Mesenteric fat pad (tissue), 1 donor: ENCODE results near the gene TMEM140. TPM values are rescaled to one million over a fixed set of nuclear protein-coding genes. Genes with fewer than 3 reads are reported as not detected.

Experiments used
- DNase-seq: peaks from one replicate; pipeline ENCODE4 v3.0.0-alpha.2; 2020; ENCODE audit warnings: low spot score
- total RNA-seq: library from RNA; stranded (reverse); fragmentation: NEBNext Ultra II Directional; extraction: Animal tissue kit (Norgen Biotek cat#: 25700); gene quantifications from one replicate; pipeline ENCODE4 v1.2.1, GENCODE V29; 2021
- donor health status: DM: yes; HTN: yes; CAD: no.

The TMEM140 gene
- total RNA-seq, 1 donor from 2014 or later: 55.5 TPM

DNA sequence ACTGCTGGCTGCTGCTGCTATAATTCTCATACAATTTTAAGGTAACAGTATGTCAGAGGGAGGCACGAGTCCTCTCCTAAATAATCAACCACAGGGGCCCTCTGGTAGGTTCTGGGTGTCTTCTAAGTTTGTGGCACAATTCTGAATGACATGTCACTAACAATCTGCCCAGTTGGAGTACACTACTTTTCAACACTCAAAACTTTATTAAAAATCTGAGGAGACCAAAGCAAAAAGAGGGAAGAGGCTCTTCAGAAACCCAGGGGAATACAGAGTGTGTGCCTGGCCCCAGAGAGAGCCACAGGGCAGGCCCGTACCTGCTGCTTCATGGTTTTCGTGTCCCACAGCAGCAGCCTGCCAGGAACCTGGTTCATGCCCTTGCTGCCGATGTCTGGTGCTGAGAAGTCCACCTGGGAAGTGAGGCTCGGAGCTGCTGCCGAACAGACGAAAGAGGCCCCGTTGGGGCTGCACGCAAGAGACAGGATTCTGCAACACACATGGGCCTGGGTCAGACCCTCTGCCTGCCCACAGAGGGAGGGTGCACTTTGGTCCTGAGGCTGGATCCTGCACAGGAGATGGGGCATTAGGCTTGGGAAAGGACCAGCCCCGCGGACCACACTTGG is 45.2 kb downstream of the TMEM140 start:
- DNase-seq: no peak

DNA sequence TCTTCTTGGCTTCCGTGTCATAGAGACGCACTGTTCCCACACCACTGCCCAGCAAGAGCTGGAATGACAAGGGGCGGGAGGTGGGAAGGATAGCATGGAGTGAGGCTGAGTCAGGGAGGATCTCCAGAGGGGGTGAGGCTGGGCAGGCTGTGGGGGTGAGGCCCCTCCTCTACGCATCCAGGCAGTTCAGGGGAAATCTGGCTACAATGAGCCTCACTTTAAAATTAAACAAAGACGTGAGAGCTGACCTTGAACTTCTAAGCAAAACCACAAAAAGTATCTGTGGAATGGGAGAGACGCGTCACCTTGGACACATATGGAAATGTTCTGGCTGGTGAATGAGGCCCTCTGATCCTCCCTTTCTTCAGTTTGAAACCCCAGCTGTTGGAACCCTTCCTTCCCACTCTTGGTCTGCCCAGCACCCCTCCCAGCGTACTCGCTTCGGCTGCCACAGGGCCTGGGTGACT is 45.8 kb downstream of the TMEM140 start:
- no peak for DNase-seq

DNA sequence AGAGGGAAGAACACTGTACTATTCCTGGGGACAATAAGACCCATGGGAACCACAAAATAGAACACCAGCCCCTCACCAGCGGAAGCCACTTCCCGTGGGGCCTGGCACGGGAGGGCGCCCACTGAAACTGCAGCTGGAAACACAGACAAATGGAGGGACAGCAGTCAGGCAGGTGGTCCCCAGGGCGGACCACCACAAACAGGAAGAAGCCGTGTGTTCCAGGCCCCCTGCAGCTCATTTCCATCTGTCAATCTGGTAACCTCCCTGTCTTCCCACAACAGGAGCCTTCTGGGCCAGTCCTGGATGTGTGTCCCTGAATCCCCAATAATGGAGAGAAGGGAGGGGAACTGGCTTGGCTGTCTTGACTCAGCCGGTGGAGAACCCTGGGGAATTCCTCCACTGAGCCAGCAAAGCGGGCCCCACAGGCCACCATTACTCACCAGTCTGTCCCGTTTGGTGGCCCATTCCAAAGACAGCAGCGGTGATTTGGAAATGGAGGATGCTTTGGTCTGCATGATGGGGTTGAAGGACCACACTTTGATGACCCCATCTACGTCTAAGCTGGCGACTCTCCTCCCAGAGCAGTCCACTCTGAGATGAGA is 46.7 kb downstream of the TMEM140 start:
- DNase-seq: no peak

GRCh38 chr7:135195156-135195555 is 47.3 kb downstream of the TMEM140 start:
- no peak for DNase-seq

GRCh38 chr7:135195968-135196629 is 48.2 kb downstream of the TMEM140 start:
- DNase-seq: no peak

DNA sequence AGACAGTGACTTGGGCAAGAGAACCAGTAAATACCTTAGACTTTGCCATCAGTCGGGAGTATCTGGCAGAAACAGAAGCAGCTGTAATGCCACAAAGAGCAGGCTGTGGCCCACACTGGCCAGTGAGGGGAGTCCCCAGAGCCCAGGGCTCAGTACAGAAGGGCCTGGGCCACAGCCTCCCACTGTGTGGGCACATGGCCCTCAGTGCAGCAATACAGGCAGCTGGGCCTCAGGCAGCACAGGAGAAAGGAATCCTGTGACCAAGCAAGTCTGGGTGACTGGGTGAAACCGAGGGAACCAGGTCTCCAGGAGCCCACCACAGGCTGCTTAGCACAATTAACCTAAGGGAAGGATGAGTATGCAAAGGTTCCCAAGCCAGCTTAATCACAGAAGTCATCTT is 49.5 kb downstream of the TMEM140 start:
- no peak for DNase-seq

GRCh38 chr7:135197906-135198655 is 50.2 kb downstream of the TMEM140 start:
- DNase-seq: no peak

- no peak for DNase-seq
Measured at GRCh38 chr7:135199439-135199838, 51.6 kb downstream of the TMEM140 start.

- DNase-seq: no peak
Measured at GRCh38 chr7:135200821-135201331, 53.0 kb downstream of the TMEM140 start.

DNA sequence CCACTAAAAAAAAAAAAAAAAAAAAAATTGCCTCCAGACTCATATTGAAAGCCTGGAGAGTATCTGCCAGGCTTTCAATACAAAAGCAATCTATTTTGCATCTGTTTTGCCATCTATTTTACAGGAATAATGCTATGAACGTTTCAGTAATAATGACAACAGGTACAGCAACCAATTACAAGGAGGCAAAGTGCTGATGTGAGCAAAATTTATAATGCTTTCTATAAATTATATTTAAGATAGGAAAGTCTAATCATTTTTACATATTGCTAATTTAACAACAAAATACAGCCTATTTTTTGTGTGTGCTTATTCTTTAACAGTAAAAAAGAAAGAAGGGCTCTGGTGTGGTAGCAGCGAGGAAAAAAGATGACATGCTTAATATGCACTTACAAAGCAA is 53.5 kb downstream of the TMEM140 start:
- DNase-seq: no peak

GRCh38 chr7:135204341-135204749 is 56.5 kb downstream of the TMEM140 start:
- DNase-seq: no peak

- DNase-seq: no peak
Measured at GRCh38 chr7:135204876-135205275, 57.0 kb downstream of the TMEM140 start.

- no peak for DNase-seq
Measured at GRCh38 chr7:135205850-135206249, 58.0 kb downstream of the TMEM140 start.

DNA sequence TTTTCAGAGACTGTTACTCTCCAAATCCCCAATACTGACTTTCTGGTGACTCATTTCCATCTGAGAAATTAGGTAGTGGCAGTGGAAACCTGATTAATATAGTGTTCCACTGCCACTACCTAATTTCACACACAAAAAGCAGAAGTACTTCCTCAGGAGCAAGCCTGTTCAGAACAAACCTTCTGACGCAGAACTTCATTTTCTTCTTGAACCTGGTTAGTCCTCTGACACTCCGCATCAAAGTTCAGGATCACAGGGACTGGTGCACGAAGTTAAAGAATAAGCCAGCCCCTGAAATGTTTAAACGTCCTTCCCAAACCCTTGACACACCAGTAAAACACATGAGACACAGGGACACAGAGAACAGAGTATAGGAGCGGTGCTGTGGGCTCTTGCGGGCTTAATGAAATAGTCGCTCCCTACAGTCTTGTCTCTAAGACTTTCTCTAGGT is 59.1 kb downstream of the TMEM140 start:
- DNase-seq: no peak

- no peak for DNase-seq
Measured at GRCh38 chr7:135207406-135208101, 59.7 kb downstream of the TMEM140 start.

DNA sequence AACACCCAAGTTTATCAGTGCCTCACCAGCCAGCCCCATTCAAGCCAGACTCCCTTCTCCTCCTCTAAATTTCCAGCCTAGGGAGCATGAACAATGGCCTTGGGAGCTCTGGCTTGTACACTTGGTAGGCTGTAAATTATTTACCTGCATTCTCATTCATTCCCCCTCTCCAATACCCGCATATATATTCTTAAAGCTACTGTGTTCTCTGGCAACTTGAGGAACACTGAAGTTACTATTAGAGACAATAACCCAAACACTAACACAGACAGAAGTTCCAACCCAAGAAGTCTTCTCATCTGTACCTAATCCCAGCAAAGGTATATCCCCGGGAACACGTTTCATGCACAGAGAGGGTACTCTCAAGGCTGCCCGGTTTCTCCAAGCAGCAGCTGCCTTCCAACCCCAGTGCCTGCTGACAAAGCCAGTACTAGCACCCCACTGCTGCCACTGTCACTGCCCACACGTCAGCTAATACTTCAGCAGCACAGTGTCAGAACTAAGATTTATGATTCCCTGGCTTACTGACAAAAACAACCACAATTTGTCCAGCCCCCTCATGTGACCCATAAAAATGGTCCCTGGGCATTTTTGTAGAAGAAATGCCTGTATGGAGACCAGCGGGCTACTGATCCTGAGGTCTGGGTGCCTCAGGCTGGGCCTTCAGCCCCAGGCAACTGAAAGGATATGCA is 60.4 kb downstream of the TMEM140 start:
- no peak for DNase-seq

DNA sequence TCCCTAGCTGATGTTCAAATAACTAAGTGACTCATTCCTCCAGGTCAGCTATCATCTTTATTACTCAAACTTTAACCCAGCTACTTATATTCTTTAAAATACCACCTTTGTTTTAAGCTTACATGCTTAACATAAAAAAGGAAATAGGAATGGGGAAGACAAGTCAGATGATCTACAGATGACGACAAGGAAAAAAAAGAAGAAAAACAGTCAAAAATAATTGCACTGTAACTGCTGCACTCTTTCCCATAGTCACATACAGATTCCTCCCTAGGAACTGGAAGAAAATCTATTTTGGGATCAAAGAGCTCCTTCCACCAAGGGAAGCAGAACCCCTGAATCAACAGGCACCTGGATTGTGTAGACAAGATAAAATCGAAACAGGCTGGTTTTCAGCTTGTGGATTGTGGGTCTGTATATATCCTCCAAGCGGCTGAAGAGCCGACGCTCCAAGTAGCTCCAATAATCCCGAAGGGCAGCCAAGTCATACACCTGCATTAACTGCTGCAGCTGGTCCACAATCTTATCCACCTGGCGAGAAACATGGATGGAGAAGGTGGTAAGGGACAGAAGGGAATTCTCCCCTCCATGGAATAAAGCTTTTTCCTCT is 61.5 kb downstream of the TMEM140 start:
- no peak for DNase-seq

- no peak for DNase-seq
Measured at GRCh38 chr7:135210888-135211178, 63.0 kb downstream of the TMEM140 start.

DNA sequence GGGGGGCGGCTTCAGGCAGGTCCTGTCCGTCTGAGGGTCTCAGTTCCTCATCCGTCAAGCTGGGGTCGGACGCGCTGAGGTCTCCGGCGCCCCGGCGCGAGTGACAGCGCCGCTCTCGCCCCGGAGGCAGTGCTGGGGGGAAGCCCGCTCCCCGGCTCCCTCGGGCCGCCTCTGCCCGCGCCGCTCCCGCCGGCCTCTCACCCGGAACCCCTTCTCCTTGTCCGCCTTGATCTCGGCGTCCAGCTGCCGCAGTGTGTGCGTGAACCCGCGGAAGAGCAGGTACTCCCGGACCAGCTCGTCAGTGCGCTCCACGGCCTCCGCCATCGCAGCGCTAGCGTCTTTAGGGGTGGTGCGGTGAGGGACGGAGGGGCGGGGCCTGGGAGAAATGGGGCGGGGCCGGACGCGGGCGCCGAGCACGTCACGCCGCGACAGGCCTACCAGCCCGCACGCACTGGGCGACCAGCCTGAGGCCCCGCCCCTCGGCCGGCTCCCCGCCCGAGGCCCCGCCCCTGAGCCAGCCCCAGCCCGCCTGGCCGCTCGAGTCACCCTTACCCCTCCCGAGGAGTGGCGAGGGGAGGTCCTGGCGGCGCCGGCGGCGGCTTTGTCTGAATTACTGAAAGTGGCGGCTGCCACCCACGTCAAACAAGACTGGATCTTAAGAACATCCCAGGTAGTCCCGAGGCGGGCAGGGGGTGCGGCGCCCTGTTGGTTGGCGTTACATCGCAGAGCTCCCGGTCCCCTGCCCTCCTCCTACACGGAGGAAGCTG is 63.5 kb downstream of the TMEM140 start, which contains the start of gene WDR91:
WDR91 (minus strand) TSS at position 348 of the 767 bp plus-strand sequence; CDS start at position 324, 24 bp downstream.
- peak; percentile 99 for DNase-seq
